ENCODE results near the gene FDPS. TPM values are rescaled to one million over a fixed set of nuclear protein-coding genes. Genes with fewer than 3 reads are reported as not detected.
"Not testable (repeated sequence)": the region's sequence is repeated elsewhere in the genome, so short reads cannot be mapped to it uniquely, and the experiment has no call there.

The FDPS gene
- total RNA-seq, 1 experiment from 2014 or later = 449 TPM

- Histone ChIP-seq H3K9me3 (ENCODE audit: low read depth, low read length, poor library complexity, severe bottlenecking) (no peaks in the 10 kb centered on the region), H3K36me3 (ENCODE audit: insufficient read depth, low read length, poor library complexity, severe bottlenecking) (no peaks in the 10 kb centered on the region), H3K27me3 (replicated peaks; ENCODE audit: insufficient read depth, low read depth, low read length, poor library complexity) (no peaks in the 10 kb centered on the region), H3K27ac (ENCODE audit: low read depth, low read length, poor library complexity, severe bottlenecking) (no peak overlapping the region), H3K4me3 (ENCODE audit: low read depth, low read length, poor library complexity, severe bottlenecking) (no peak overlapping the region), H3K4me1 (ENCODE audit: insufficient read depth, low read length, poor library complexity, severe bottlenecking) (no peaks in the 10 kb centered on the region)
- ChIA-PET CTCF (no interaction called here), POLR2A (ENCODE audit: low non-redundant PET) (no interaction called here)
- intact Hi-C loops (cut with micrococcal nuclease; ENCODE audit: unreplicated experiment) = no loop called here
- no TSS peak for BruUV-seq (replicated peaks)
- TF ChIP-seq EZH2 (IDR thresholded peaks at IDR 0.05; ENCODE audit: borderline replicate concordance, low read depth, low read length, poor library complexity, severe bottlenecking) = no peak
- no peak for TF ChIP-seq CTCF (conservative IDR thresholded peaks at IDR 0.05; ENCODE audit: low read depth, low read length)
- no peak for DNase-seq (ENCODE audit: low spot score)
These were observed 20.6 kb upstream of the FDPS start for GRCh38 chr1:155287987-155288543.

GRCh38 chr1:155291006-155291405, 17.7 kb upstream of the FDPS start:
- H3K36me3 ChIP-seq (ENCODE audit: insufficient read depth, low read length, poor library complexity, severe bottlenecking); DNase-seq (ENCODE audit: low spot score); H3K9me3 ChIP-seq (ENCODE audit: low read depth, low read length, poor library complexity, severe bottlenecking); intact Hi-C loops (cut with micrococcal nuclease; ENCODE audit: unreplicated experiment); BruUV-seq (replicated peaks); H3K4me1 ChIP-seq (ENCODE audit: insufficient read depth, low read length, poor library complexity, severe bottlenecking); CTCF ChIA-PET; H3K27ac ChIP-seq (ENCODE audit: low read depth, low read length, poor library complexity, severe bottlenecking); POLR2A ChIA-PET (ENCODE audit: low non-redundant PET); H3K4me3 ChIP-seq (ENCODE audit: low read depth, low read length, poor library complexity, severe bottlenecking): not testable (repeated sequence)
- peaks cover 21% of the 10 kb centered on the region for H3K27me3 ChIP-seq (replicated peaks; ENCODE audit: insufficient read depth, low read depth, low read length, poor library complexity)

GRCh38 chr1:155293086-155293749, 15.4 kb upstream of the FDPS start:
- ChIA-PET CTCF (no interaction called here), POLR2A (ENCODE audit: low non-redundant PET) (no interaction called here)
- Histone ChIP-seq H3K9me3 (ENCODE audit: low read depth, low read length, poor library complexity, severe bottlenecking) (no peaks in the 10 kb centered on the region), H3K27me3 (replicated peaks; ENCODE audit: insufficient read depth, low read depth, low read length, poor library complexity) (peaks cover 22% of the 10 kb centered on the region), H3K36me3 (ENCODE audit: insufficient read depth, low read length, poor library complexity, severe bottlenecking) (no peaks in the 10 kb centered on the region), H3K4me3 (ENCODE audit: low read depth, low read length, poor library complexity, severe bottlenecking) (no peak overlapping the region), H3K27ac (ENCODE audit: low read depth, low read length, poor library complexity, severe bottlenecking) (no peak overlapping the region), H3K4me1 (ENCODE audit: insufficient read depth, low read length, poor library complexity, severe bottlenecking) (no peaks in the 10 kb centered on the region)
- no TSS peak for BruUV-seq (replicated peaks)
- no peak for TF ChIP-seq EZH2 (IDR thresholded peaks at IDR 0.05; ENCODE audit: borderline replicate concordance, low read depth, low read length, poor library complexity, severe bottlenecking)
- TF ChIP-seq CTCF (conservative IDR thresholded peaks at IDR 0.05; ENCODE audit: low read depth, low read length) = no peak
- intact Hi-C loops (cut with micrococcal nuclease; ENCODE audit: unreplicated experiment) = no loop called here
- no peak for DNase-seq (ENCODE audit: low spot score)
